NT2/D1 (cell line): Measurements from ENCODE around the gene MAGI1.
"Not testable (repeated sequence)": the region's sequence is repeated elsewhere in the genome, so short reads cannot be mapped to it uniquely, and the experiment has no call there.

Source experiments
- DNase-seq: peaks from one replicate; pipeline ENCODE4 v3.0.0-alpha.2; 2011; ENCODE audit warnings: low read depth, low spot score
- H3K27me3 ChIP-seq: 2 replicates; pipeline ENCODE4 v1.6.0; 2011; ENCODE audit warnings: mild to moderate bottlenecking; ENCODE audit not compliant: insufficient read length, insufficient read depth
- H3K36me3 ChIP-seq: 2 replicates; pipeline ENCODE4 v1.6.1; 2011; ENCODE audit warnings: mild to moderate bottlenecking, low read length, mixed read lengths; ENCODE audit not compliant: insufficient read depth, insufficient read length
- H3K4me1 ChIP-seq: 2 replicates; pipeline ENCODE4 v1.5.1; 2011; ENCODE audit not compliant: insufficient read depth, insufficient read length
- H3K4me3 ChIP-seq: 2 replicates; pipeline ENCODE4 v1.5.1; 2011; ENCODE audit warnings: low read depth; ENCODE audit not compliant: insufficient read length
- H3K9ac ChIP-seq: 2 replicates; pipeline ENCODE4 v1.6.0; 2011; ENCODE audit warnings: low read depth; ENCODE audit not compliant: insufficient read length
- H3K9me3 ChIP-seq: 2 replicates; pipeline ENCODE4 v1.5.1; 2011; ENCODE audit warnings: mild to moderate bottlenecking, low read length; ENCODE audit not compliant: insufficient read depth
- SUZ12 ChIP-seq: IDR thresholded peaks from 2 replicates; pipeline ENCODE4 v1.6.1; 2011; ENCODE audit not compliant: insufficient read length, insufficient read depth; ENCODE audit errors: extremely low read depth
- YY1 ChIP-seq: IDR thresholded peaks from 2 replicates; pipeline ENCODE4 v1.6.1; 2011; ENCODE audit not compliant: insufficient read length, insufficient read depth
- ZNF274 ChIP-seq: IDR thresholded peaks from 2 replicates; pipeline ENCODE4 v1.6.1; 2011; ENCODE audit warnings: mild to moderate bottlenecking, low read depth, low read length

The MAGI1 gene

DNA sequence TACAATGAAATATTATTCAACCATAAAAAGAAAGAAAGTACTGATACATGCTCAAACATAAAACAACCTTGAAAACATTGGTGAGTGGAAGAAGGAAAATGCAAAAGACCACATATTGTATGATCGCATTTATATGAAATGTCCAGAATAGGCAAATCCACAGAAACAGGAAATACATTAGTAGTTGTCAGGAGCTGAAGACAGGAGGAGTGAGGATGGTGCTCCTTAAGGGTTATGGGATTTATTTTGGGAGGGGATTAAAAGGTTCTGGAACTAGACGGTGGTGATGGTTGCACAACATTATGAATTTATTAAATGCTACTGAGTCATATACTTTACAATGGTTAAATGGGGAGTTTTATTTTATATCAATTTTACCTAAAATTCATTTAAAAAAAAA lies 12.1 kb upstream of the MAGI1 start:
- Histone ChIP-seq H3K4me1 (peaks cover 2% of the 10 kb centered on the region), H3K9me3 (no peaks in the 10 kb centered on the region), H3K27me3 (no peaks in the 10 kb centered on the region), H3K4me3 (no peak overlapping the region), H3K36me3 (no peaks in the 10 kb centered on the region), H3K9ac (no peak overlapping the region)
- no peak for DNase-seq
- TF ChIP-seq YY1, result no peak

GRCh38 chr3:66048051-66048395 lies 9.3 kb upstream of the MAGI1 start:
- Histone ChIP-seq H3K27me3 (no peaks in the 10 kb centered on the region), H3K9me3 (no peaks in the 10 kb centered on the region), H3K9ac (no peak overlapping the region), H3K36me3 (no peaks in the 10 kb centered on the region), H3K4me1 (peaks cover under 1% of the 10 kb centered on the region), H3K4me3 (no peak overlapping the region)
- DNase-seq, result no peak
- TF ChIP-seq SUZ12, result no peak
- TF ChIP-seq ZNF274, result no peak
- TF ChIP-seq YY1, result no peak

DNA sequence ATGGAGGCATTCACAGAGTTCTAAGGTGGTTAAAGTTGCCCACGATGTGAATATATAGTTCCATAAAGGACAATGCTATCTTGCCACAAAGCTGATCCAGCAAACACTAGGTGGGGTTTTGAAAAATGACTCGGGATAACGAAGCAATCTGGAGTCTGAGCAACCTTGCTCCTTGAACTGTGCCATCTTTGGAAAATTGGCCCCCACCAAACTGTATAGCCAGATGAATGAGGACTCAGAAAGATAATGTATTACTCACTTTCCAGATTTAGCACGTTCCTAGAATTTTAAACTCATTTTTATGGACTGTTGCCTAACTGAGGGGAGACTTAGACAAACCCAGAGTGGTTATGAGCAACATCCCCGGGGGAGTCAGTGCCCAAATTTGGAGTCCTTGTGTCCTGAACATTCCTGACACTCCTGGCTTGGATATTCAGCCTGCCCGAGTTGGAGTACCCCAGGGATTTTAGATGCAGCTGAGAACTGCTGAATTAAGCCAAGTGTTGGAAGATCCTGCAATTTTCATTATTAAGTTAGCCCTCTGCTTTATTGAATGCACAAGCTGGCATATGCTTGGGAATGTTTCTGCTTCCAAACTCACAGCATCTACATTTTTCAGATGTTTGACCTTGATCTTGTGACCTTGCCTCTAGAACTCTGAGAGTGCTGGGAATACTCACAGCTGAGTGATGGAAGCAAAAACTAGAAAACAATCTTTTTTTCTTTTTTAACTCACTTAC lies 8.8 kb upstream of the MAGI1 start:
- H3K36me3 ChIP-seq, result no peaks in the 10 kb centered on the region
- H3K4me3 ChIP-seq, result no peak overlapping the region
- no peak for TF ChIP-seq YY1
- no peak for TF ChIP-seq SUZ12
- TF ChIP-seq ZNF274, result no peak
- H3K4me1 ChIP-seq, result no peaks in the 10 kb centered on the region
- DNase-seq, result no peak
- H3K27me3 ChIP-seq, result no peaks in the 10 kb centered on the region
- H3K9ac ChIP-seq, result no peak overlapping the region
- H3K9me3 ChIP-seq, result no peaks in the 10 kb centered on the region

GRCh38 chr3:66046321-66046720 lies 7.6 kb upstream of the MAGI1 start:
- not testable (repeated sequence) for H3K4me3 ChIP-seq, H3K36me3 ChIP-seq, H3K9ac ChIP-seq, H3K4me1 ChIP-seq, H3K9me3 ChIP-seq, DNase-seq, H3K27me3 ChIP-seq

GRCh38 chr3:66041828-66042227 lies 3.1 kb upstream of the MAGI1 start:
- no peak overlapping the region for H3K4me3 ChIP-seq
- DNase-seq, result no peak
- H3K27me3 ChIP-seq, result no peaks in the 10 kb centered on the region
- TF ChIP-seq SUZ12 (no peak), YY1 (no peak), ZNF274 (no peak)
- H3K9me3 ChIP-seq, result no peaks in the 10 kb centered on the region
- no peaks in the 10 kb centered on the region for H3K4me1 ChIP-seq
- H3K9ac ChIP-seq, result no peak overlapping the region
- no peaks in the 10 kb centered on the region for H3K36me3 ChIP-seq

- Histone ChIP-seq H3K4me3 (no peak overlapping the region), H3K4me1 (no peaks in the 10 kb centered on the region), H3K9me3 (no peaks in the 10 kb centered on the region), H3K27me3 (no peaks in the 10 kb centered on the region), H3K36me3 (no peaks in the 10 kb centered on the region), H3K9ac (no peak overlapping the region)
- DNase-seq, result no peak
- TF ChIP-seq YY1 (no peak), SUZ12 (no peak)
Measured at GRCh38 chr3:66041116-66041515, 2.4 kb upstream of the MAGI1 start.

GRCh38 chr3:66039590-66039887 lies 821 bp upstream of the MAGI1 start:
- Histone ChIP-seq H3K4me1 (peaks cover 5% of the 10 kb centered on the region), H3K9me3 (no peaks in the 10 kb centered on the region), H3K36me3 (peaks cover 4% of the 10 kb centered on the region), H3K27me3 (no peaks in the 10 kb centered on the region), H3K4me3 (peak overlapping the region; percentile 93), H3K9ac (peak overlapping the region; percentile 79)
- TF ChIP-seq ZNF274 (no peak), SUZ12 (no peak), YY1 (no peak)
- DNase-seq, result peak; percentile 40

GRCh38 chr3:66038384-66038725 lies 363 bp downstream of the MAGI1 start:
- peak overlapping the region; percentile 94 for H3K9ac ChIP-seq
- H3K4me1 ChIP-seq, result peaks cover 5% of the 10 kb centered on the region
- peak overlapping the region; percentile 93 for H3K4me3 ChIP-seq
- no peak for TF ChIP-seq YY1
- TF ChIP-seq ZNF274, result no peak
- TF ChIP-seq SUZ12, result no peak
- no peaks in the 10 kb centered on the region for H3K9me3 ChIP-seq
- no peaks in the 10 kb centered on the region for H3K27me3 ChIP-seq
- peaks cover 4% of the 10 kb centered on the region for H3K36me3 ChIP-seq
- DNase-seq, result no peak
